Ecto neural progenitor cell (in vitro differentiated cells): ENCODE measurements around the gene DPP4.
"Not testable (repeated sequence)": the region's sequence is repeated elsewhere in the genome, so short reads cannot be mapped to it uniquely, and the experiment has no call there.

Experiments
- DNase-seq: peaks from one replicate; pipeline ENCODE4 v3.0.0-alpha.2; 2018; ENCODE audit warnings: low spot score

The DPP4 gene

DNA sequence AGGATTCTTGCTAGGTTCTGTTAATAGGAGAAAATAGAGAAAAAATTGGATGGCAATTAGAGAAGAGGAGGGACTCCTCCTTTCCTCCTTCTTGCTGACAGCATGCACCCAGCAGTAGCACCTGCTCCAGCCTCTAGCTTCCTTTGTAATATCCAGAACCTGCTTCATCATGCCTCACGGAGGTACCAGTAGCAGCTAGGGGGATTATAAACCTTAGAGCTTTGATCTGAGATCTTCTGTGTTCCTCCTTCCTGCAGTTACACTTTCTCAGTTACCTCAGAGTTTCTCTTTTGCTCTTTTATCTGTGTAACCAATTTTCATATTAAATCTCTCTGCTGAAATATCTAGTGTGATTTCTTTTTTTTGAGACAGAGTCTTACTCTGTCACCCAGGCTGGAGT, 16.6 kb downstream of the DPP4 start:
- DNase-seq = no peak

DNA sequence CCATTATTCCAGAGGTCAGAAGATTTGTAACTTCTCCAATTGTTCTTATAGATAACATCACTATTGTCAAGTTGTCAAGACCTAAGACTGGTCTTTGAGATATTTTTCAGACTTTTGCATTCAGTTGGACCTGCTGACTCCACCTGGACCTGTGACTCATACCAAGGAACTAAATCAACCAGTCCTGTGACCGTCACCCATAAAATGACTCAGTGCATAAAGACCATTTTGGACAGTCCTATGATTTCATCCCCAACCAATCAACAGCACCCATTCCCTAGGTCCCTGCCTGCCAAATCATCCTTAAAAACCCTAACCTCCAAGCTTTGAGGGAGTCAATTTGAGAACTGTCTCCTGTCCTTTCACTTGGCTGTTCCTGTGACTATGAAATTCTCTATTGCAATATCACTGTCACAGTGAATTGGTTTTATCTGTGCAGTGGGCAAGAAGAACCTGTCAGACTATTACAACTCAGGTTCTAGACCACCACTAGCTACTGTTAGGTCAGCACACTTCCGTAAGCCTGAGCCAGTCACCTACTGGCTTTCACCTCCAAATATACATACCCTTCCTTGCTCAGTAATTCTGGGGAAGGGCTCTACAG, 17.1 kb downstream of the DPP4 start:
- DNase-seq = no peak

DNA sequence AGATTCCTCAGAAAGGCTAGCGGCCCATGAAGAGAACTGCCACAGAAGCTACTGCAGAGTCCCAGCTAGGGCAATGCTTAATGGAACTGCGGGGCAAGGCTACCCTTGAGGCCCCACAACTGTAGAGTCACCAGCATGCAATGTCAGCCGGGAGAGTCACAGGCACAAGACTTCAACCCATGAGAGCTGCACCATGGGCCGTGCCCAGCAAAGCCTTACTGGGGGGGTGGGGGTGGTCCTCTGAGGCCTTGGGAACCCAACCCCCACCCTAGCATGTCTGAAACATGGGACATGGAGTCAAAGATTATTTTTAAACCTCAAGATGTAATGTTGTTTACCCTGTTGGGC, 20.2 kb downstream of the DPP4 start:
- no peak for DNase-seq

DNA sequence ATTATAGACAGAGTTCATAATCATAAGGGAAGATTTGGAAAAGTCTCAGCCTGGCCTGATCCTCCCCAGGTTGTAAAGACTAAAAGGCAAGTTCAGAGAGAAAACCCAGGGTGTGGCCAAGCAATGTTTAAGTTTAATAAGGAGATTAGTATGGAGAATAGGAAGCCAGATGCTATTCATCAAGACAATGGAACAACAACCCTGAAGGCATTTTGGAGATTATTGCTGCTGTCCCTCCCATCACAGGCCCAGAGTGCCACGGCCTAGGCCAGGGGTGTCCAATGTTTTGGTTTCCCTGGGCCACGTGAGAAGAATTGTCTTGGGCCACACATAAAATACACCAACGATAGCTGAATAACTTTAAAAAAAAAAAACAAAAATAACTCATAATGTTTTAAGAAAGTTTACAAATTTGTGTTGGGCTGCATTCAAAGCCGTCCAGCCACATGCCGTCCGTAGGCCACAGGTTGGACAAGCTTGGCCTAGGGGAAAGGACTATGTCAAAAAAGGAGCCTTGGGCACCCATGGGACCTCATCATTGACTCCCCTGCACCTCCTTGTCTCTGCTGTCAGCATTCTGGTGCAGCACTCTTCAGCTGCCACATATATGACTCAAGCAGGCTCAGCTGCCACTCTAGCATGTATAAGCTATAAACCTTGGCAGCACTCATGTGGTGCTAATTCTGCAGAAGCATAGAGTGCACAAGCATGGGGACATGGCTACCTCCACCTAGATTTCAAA, 20.8 kb downstream of the DPP4 start:
- no peak for DNase-seq

DNA sequence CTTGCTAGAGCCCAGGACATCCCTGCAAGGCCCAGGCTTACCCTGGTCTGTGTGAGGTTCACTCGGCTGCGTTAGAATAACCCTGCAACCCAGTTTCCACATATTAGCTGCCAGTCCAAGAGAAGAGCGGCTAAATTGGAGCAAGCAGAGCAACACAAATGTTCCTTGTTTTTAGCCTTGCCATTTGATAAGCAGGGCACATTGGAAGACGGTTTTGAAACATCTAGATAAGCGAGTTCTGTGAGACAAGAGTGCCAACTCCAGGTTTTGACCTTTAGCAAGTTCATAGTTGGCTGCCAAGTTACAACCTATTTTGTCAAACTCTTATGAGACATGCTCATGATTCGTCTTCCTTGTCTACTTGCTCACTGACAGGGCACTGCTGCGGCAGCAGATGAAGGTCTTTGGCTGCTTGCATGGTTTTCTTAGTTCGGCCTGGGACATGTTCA, 23.5 kb downstream of the DPP4 start:
- no peak for DNase-seq

DNA sequence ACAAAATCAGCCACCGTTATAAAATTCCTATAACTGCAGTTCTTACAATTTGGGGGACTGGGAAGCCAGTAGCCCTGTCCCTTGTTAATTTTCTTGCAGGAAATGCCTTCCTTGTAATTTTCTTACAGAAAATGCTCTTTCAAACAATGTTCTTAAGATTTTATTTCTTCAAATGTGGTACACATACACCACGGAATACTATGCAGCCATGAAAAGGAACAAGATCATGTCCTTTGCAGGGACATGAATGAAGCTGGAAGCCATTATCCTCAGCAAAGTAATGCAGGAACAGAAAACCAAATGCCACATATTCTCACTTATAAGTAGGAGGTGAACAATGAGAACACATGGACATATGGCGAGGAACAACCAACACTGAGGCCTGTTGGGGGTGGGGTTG, 24.9 kb downstream of the DPP4 start:
- not testable (repeated sequence) for DNase-seq

DNA sequence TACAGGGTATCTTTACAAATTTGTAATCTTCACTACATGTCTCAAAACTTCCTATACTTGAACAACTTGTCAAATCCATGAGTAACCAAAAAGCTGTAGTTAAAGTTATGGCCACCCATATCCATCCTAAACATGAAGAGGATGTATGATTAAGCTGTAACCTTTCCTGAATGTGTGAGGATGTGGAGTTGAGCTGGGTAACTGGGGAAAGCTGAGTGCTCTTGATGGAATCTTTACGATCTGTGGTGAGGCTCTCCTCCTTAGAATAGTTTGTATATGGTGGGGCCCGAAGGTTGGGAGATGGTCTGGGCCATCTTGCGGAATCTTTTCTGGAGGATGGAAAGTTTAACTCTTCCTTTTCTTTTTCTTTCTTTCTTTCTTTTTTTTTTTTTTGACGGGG, 29.4 kb downstream of the DPP4 start:
- no peak for DNase-seq

DNA sequence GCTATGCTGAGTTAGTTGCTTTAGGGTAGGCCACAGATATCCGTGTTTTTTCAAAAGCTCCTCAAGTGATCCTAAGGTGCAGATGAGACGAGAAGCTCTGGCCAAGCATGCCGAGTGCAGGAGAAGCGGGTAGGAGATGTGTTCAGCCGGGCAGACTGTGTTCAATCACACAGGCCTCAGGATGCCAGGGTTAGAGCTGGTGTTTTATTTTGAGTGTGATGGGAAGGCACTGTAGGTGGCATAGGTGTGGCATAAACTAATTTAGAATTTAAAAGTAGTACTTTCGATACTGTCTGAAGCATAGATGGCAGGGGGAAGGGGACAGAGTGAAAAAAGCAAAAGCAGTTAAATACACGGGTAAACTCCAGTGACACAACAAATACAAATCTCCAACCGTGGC, 30.9 kb downstream of the DPP4 start:
- DNase-seq = no peak

DNA sequence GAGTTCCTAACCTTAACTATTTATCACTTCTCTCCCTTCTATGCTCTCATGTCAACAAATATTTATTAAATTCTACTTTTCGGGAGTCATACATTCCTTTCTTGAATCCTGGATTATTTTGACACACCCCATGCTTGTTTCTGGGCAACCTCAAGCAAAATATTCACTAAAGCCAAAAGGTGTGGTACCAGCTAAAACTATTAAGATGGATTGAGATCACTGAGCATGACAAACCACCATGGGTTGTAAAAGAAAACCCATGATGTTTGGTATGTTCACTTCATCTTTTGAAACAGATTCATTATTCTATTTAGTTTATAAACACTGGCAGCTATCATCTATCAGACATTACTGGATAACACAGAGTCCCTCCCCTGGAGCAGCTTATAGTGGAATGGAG, 32.5 kb downstream of the DPP4 start:
- no peak for DNase-seq

DNA sequence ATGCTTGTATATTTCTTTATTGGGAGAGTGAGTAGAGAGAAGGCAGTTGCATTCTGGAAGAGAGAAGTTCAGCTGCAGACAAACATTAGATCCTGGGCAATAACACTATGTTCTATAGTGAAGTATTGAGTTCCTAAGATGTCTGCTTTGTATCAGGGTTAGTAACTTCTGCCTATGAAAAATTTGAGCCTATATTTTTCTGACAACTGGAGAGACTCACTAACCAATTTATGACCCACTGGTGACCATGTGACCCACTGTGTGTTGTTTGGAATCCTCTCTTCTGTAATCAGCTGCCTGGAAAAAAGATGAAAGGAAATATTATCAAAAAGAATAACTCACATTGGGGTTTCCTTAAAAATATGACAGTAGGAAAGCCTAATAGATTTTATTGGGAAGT, 35.3 kb downstream of the DPP4 start:
- no peak for DNase-seq

DNA sequence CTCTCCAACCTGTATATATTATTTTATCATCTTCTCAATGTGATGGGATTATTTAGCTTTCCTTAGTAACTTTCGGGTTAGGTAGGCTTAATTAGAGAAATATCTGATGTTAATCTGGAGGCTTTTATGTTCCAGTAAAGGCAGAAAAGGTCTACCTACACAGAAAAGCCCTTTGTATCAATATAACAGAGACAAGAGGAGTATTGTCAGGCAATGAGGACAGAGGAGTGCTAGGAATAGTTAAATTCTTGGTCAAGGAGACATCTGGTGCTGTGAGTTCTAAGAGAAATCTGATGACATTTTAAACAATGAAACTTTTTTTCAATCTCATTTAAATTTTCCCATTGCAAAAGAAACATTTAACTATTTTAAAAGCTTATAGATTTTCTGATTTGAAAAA, 36.1 kb downstream of the DPP4 start:
- DNase-seq = no peak

DNA sequence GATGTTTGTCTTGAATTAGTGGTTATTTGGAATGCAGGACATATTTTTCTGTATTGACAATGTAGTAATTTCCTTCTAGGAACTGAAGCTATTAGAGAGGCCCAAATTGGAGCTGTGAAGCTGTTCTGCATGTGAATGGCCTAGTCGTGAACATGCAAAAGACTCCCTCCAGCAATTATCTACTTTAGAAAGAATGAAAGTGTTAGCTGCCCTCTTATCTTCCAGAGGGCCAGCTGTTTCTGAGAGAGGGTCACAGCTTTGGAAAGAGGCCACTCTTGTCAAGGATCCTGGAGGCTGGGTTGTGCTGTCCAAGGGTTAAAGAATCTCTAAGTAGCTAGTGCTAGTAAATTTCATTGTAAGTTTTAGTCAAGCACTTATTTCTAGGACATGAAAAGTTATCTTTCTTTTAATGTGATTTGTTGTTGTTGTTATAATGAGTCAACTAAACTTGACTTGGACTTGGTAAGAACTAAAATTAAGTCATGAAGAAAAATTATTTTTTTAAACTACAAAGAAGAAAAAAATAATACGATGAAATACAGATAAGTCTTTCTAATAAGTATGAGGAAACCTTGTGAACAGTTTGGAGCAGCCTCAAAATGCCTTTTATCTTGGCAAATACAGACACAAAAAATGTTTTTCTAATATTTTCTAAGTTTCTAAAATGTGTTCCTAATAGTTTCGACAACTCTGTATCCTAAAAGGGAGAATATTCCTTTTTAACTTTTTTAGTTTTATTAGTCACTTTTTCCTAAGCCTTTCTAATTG, 36.8 kb downstream of the DPP4 start:
- no peak for DNase-seq

DNA sequence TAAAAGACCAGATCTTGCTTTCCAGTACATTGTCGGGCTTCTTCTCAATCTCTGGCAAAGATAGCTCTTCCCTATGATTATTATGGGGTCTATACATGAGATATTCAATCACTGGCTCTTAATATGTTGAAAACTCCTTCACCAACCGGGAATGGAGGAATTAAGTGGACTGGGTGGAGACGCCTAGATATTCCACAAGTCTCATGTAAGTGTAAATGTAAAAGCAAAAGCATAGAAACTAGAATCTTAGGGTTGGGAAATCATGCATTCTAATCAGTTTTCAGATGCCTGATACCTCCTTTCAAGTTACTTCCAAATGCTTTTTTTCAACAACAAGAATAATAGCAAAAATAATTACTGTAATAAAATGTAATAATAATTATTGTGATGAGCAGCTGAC, 38.0 kb downstream of the DPP4 start:
- no peak for DNase-seq

DNA sequence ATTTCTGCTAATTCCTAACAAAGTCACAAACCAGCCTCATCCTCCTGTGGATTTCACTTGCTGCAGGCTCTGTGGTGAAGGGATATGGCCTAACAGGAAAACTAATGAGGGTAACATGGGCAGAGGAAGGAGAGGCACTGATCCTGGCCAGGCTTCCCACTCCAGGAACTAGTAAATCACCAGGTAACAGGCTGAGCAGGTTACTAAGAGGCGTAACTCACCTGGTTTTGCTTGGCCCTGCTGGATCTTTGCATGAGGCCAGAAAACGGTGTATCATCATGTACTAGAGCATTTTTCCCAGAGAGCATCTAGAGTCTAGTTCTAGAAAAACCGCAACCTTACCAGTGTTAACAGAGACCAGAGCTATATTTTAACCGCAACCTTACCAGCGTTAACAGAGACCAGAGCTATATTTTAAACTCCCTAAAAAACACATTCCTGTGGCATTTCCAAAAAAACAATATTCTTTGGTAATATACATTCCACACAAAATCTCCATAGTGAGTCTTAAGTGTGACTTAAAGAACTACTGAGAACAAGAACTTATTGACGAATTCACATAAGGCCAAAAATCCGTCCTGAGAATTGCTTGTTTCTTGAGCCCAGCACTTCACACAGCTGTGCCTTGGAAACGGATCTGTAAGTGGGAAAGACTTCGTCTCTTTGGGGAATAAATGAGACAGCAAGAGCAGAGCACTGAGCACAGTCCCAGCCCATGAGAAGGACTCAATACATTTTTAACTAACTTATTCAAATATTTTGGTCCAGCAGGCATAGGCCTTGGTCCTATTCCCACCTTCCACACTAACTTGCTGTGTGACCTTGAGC, 43.4 kb downstream of the DPP4 start:
- no peak for DNase-seq

DNA sequence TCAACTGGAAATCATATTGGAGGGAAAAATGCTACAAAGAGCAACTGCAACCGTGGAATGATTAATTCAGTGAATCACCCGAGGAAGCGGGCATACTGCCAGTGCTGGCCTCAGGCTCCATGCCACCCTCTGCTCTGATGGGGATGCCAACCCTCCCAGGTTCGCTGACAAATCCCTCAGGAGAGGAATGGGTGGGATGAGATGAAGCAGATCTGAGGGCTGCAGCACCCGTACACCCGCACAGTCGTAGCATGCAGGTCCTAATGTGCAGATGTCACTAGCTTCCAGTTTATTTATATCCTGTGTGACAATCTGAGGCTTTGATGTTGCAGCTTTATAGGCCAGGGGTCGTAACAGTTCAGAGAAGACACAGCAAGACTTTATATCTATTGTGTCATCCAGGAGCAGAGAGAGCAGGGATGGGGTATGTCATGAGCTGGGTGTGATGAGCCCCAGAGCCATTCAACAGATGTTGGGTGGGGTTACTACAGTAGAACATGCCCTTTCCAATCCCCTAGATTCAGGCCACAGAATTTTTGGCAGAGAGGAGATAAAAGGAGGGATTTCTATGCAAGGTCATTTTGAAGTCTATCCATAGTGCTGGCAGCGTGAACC, 44.6 kb downstream of the DPP4 start:
- DNase-seq = no peak

DNA sequence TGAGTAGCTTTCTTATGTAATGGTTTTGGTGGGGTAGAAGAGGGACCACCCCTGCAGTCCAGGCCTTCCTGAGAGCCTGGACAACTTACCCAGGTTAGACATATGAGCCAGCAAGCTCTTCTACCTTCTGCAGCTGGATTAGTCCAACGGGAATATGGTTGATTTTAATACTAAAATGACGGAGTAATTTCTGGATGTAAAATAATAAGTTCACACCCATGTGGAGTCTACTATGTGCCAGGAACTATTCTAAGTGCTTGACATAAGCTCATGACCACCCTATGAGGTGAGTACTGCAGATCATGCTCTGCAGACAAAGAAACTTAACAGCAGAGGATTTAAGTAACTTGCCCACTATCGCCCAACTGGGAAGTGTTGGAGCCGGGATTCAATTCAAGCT, 45.5 kb downstream of the DPP4 start:
- DNase-seq = no peak

DNA sequence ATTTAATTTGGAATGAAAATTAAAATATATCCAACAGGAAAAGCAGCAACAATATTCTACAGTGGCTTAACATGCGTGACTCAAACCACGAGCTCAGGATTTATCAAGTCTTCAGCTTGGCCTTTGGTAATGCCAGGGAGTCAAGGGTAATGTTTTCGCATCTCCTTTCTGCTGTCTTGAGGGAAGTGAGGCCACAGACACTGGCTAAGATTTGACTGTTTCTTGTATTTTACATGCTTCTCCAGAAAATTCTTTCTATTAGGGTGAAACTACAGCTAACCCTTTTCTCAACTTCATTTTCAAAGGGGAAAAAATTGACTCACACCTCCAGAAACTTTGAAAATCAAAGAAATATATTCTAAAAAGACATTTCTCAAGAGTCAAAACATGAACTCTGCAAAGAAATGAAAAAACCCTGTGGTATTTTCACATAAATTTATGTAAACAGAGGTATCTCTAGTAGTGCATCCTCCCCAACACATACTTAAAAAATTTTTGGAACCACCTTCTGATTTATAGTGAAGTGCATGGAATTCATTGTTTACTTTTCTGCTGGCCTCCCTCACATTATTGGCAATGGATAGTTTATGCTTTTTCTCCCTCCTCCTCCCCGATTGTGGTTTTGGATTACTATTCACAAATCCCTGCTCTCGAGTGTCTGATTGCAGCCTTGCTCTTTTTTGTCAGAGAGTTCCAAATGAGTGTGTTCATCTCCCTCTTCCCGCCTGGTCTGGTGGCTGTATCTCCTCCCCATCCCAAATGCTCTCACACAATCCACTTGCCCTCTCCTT, 48.7 kb downstream of the DPP4 start:
- DNase-seq = no peak

DNA sequence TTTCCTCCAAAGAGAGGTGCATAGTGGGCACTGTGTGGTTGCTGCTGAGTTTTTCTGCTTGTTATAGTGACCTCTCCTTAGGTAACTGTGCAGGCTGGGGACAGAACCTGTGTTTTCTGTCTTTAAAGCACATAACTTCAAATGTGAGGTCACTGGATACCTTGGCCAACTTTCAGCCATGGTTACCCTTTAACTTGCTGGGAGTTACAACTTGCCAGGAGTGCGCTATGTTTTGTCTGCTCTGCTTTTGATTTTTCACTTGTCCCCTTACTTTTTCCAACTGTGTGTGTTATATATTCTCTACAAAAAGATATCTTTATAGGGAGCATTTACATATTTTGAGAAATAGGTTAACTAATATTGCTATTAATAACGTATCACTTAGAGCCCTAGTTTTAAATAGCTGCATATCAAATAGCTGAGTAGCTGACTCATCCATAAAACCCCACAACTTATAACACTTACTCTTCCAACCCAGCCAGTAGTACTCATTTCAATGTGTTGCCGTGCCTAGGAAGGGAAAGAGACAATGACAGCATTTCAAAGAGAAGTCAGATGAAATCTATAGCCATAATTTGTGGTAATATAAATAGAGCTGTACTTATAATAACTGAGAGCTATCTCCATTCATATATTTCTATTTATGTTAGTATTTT, 51.6 kb downstream of the DPP4 start:
- DNase-seq = no peak

DNA sequence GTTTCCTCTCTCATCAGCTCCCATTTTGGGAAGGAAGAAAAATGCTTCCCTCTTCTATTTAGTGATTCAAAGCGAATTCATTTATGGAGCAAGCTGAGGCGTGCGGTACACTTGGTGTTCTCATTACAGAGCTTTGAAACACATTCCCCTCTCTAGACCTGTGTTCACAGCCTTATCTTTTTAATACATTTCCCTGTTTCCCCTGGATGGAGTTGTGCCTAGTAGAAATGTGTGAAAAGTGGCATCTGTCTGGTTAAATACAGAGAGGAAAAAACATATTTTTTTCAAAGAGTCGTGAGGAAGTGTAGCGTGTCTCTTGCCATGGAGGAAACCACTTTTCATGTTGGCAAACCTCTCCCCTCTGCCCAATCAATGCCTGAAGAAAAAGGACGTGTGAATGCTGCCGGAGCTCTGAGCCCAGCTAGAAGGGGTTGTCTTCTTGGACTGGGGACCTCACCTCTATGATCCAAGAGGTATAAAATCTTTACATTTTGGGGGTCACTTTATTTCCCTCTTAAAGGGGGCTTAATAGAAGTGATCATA, 52.4 kb downstream of the DPP4 start:
- DNase-seq = no peak

DNA sequence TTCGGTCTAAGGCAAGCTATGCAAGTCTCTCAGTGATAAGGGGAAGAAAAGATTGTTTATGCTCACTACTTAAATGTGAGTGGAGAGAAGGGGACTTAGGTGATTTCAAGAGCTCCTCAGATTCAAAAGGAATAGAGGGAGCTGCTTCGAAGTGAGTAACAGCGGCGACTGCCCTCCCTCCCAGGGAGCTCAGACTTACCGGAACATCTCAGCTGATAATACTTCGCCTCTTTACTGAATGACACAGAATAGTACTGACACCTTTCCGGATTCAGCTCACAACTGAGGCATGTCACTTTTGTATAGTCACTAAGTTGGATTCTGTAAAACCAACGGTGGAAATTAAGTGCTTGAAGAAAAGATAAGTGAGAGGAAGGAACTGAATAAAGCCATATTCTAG, 55.5 kb downstream of the DPP4 start:
- no peak for DNase-seq
